Measurements from ENCODE around the gene SF3B3.

SF3B3 gene

GRCh38 chr16:70604407-70605282 is 81.0 kb downstream of the SF3B3 start:
- H3K4me3 ChIP-seq (replicated peaks in 1 of 2; ENCODE audit: low read depth in 2 of 2, low read length in 2 of 2): no peak overlapping the region
- TF ChIP-seq CTCF (IDR thresholded peaks at IDR 0.05; ENCODE audit: low read depth, low read length): no peak
- no peak for DNase-seq (ENCODE audit: low read depth in 2 of 2)

GRCh38 chr16:70605283-70605657 is 81.7 kb downstream of the SF3B3 start:
- peak; percentile 17 to 37 for DNase-seq (ENCODE audit: low read depth in 2 of 2)
- no peak overlapping the region for H3K4me3 ChIP-seq (replicated peaks in 1 of 2; ENCODE audit: low read depth in 2 of 2, low read length in 2 of 2)
- TF ChIP-seq CTCF (IDR thresholded peaks at IDR 0.05; ENCODE audit: low read depth, low read length): no peak

GRCh38 chr16:70608521-70608920 is 84.9 kb downstream of the SF3B3 start:
- TF ChIP-seq CTCF (IDR thresholded peaks at IDR 0.05; ENCODE audit: low read depth, low read length): no peak
- no peak for DNase-seq (ENCODE audit: low read depth in 2 of 2)
- no peak overlapping the region for H3K4me3 ChIP-seq (replicated peaks in 1 of 2; ENCODE audit: low read depth in 2 of 2, low read length in 2 of 2)

- TF ChIP-seq CTCF (IDR thresholded peaks at IDR 0.05; ENCODE audit: low read depth, low read length): no peak
- DNase-seq (ENCODE audit: low read depth in 2 of 2): peak in 1 of 2 donors; percentile 39
- no peak overlapping the region for H3K4me3 ChIP-seq (replicated peaks in 1 of 2; ENCODE audit: low read depth in 2 of 2, low read length in 2 of 2)
Observed at GRCh38 chr16:70610273-70611223, 86.9 kb downstream of the SF3B3 start.

GRCh38 chr16:70611224-70611598 is 87.6 kb downstream of the SF3B3 start:
- no peak for DNase-seq (ENCODE audit: low read depth in 2 of 2)
- H3K4me3 ChIP-seq (replicated peaks in 1 of 2; ENCODE audit: low read depth in 2 of 2, low read length in 2 of 2): no peak overlapping the region
- no peak for TF ChIP-seq CTCF (IDR thresholded peaks at IDR 0.05; ENCODE audit: low read depth, low read length)

- no peak overlapping the region for H3K4me3 ChIP-seq (replicated peaks in 1 of 2; ENCODE audit: low read depth in 2 of 2, low read length in 2 of 2)
- no peak for DNase-seq (ENCODE audit: low read depth in 2 of 2)
- no peak for TF ChIP-seq CTCF (IDR thresholded peaks at IDR 0.05; ENCODE audit: low read depth, low read length)
Observed at GRCh38 chr16:70611785-70612303, 88.2 kb downstream of the SF3B3 start.
